ENCODE results near the gene KIF16B. TPM values are rescaled to one million over a fixed set of nuclear protein-coding genes. Genes with fewer than 3 reads are reported as not detected.

Gene KIF16B
- total and polyA plus RNA-seq, 2 of the 13 experiments (the other 11 are each of a cell fraction or from before 2014, with no cell fraction given), result 6.9 to 18.0 TPM

GRCh38 chr20:16573001-16573965 is at the start of gene KIF16B (continued):
- TF ChIP-seq MTF2 (CRISPR knock-in tag; IDR thresholded peaks at IDR 0.05; ENCODE audit: borderline replicate concordance), result peak; percentile 96
- no peak for TF ChIP-seq RFXANK (CRISPR knock-in tag; IDR thresholded peaks at IDR 0.05)
- peak; percentile 60; the same call in 1 of the 2 replicates for TF ChIP-seq HCFC1 (IDR thresholded peaks at IDR 0.05; ENCODE audit: low read depth, low read length)
- TF ChIP-seq TCF12 (IDR thresholded peaks at IDR 0.05), result no peak
- peak; percentile 97 for TF ChIP-seq TCF12 (CRISPR knock-in tag; IDR thresholded peaks at IDR 0.05)
- TF ChIP-seq GATAD2A (CRISPR knock-in tag; IDR thresholded peaks at IDR 0.05), result peak; percentile 77
- TF ChIP-seq SALL1 (CRISPR knock-in tag; IDR thresholded peaks at IDR 0.05), result peak; percentile 96
- TF ChIP-seq ZNF225 (CRISPR knock-in tag; IDR thresholded peaks at IDR 0.05), result 0 out of 2 replicates have a peak, but pooled peaks have one; percentile 84
- TF ChIP-seq ZNF546 (CRISPR knock-in tag; conservative IDR thresholded peaks at IDR 0.05), result no peak; the same call in 1 of the 2 replicates
- TF ChIP-seq MXI1 (IDR thresholded peaks at IDR 0.05; ENCODE audit: borderline replicate concordance, low read depth, low read length), result peak; percentile 94
- peak; percentile 97 for TF ChIP-seq ZNF414 (CRISPR knock-in tag; IDR thresholded peaks at IDR 0.05)
- TF ChIP-seq ATF4 (CRISPR knock-in tag; IDR thresholded peaks at IDR 0.05), result 0 out of 4 replicates have a peak, but pooled peaks of 1 of the 2 experiments have one; percentile 14
- TF ChIP-seq ZNF75D (CRISPR knock-in tag; IDR thresholded peaks at IDR 0.05; ENCODE audit: borderline replicate concordance), result no peak
- TF ChIP-seq ZNF784 (CRISPR knock-in tag; IDR thresholded peaks at IDR 0.05; ENCODE audit: borderline replicate concordance), result peak; percentile 52; the same call in 1 of the 2 replicates
- TF ChIP-seq PBX3 (CRISPR knock-in tag; IDR thresholded peaks at IDR 0.05; ENCODE audit: borderline replicate concordance), result no peak
- TF ChIP-seq NR1H2 (CRISPR knock-in tag; IDR thresholded peaks at IDR 0.05; ENCODE audit: borderline replicate concordance, low read depth), result no peak; the same call in 1 of the 2 replicates
- no peak for TF ChIP-seq IKZF1 (IDR thresholded peaks at IDR 0.05)
- TF ChIP-seq FOXA3 (CRISPR knock-in tag; IDR thresholded peaks at IDR 0.05), result peak; percentile 70; the same call in 1 of the 2 replicates
- TF ChIP-seq ZNF710 (CRISPR knock-in tag; IDR thresholded peaks at IDR 0.05; ENCODE audit: borderline replicate concordance), result peak; percentile 95; the same call in 1 of the 2 replicates
- peak; percentile 98 for TF ChIP-seq ADNP (CRISPR knock-in tag; IDR thresholded peaks at IDR 0.05)
- peak; percentile 91; the same call in 1 of the 2 replicates for TF ChIP-seq LBX2 (CRISPR knock-in tag; IDR thresholded peaks at IDR 0.05; ENCODE audit: borderline replicate concordance)
- TF ChIP-seq JDP2 (CRISPR knock-in tag; IDR thresholded peaks at IDR 0.05; ENCODE audit: borderline replicate concordance), result no peak
- TF ChIP-seq ZFAT (CRISPR knock-in tag; conservative IDR thresholded peaks at IDR 0.05), result no peak
